Cardiac muscle cell (in vitro differentiated cells and primary cell): ENCODE data around the gene SNX3. TPM values are rescaled to one million over a fixed set of nuclear protein-coding genes. Genes with fewer than 3 reads are reported as not detected.
A peak's percentile ranks its signal among the peaks of the same experiment; 100 is the strongest.

ENCODE experiments used
- DNase-seq, 2 donors: peaks; one replicate each; pipeline versions ENCODE4 v3.0.0 to v3.0.0-alpha.2; 2010 to 2017; ENCODE audit warnings: low read depth in 1 of 2, low spot score in 1 of 2
- H3K27ac ChIP-seq: fragments of 200-600 bp; sonication (generic); 2 replicates; pipeline ENCODE4 v1.5.1; 2016
- H3K27me3 ChIP-seq: fragments of 200-600 bp; sonication (generic); 2 replicates; pipeline ENCODE4 v1.6.0; 2016; ENCODE audit warnings: control low read depth
- H3K36me3 ChIP-seq: fragments of 200-600 bp; sonication (generic); 2 replicates; pipeline ENCODE4 v1.5.1; 2016; ENCODE audit warnings: control low read depth
- H3K4me1 ChIP-seq: fragments of 200-600 bp; sonication (generic); 2 replicates; pipeline ENCODE4 v1.8.1; 2017; ENCODE audit warnings: low read depth, mild to moderate bottlenecking, mixed run types
- H3K4me3 ChIP-seq: fragments of 200-600 bp; sonication (generic); 2 replicates; pipeline ENCODE4 v1.5.1; 2016; ENCODE audit warnings: mild to moderate bottlenecking
- H3K9me3 ChIP-seq: fragments of 200-600 bp; sonication (generic); 2 replicates; pipeline ENCODE4 v1.5.1; 2017; ENCODE audit warnings: low read depth, mild to moderate bottlenecking, control low read depth
- CTCF ChIP-seq: IDR thresholded peaks from 2 replicates; pipeline ENCODE4 v1.5.1; 2012; ENCODE audit warnings: low read depth, mild to moderate bottlenecking, low read length
- polyA plus RNA-seq: library from polyadenylated mRNA; unstranded; fragments of >200 nt; fragmentation: Nextera tagmentation; extraction: Ambion mirVana; gene quantifications from 2 replicates; pipeline ENCODE4 v1.2.1, GENCODE V29; 2016
- total RNA-seq: library from RNA; depleted of rRNA; stranded (reverse); fragments of >200 nt; gene quantifications from 2 replicates; pipeline ENCODE4 v1.2.3, GENCODE V29; 2016

Gene SNX3
- total and polyA plus RNA-seq, 2 experiments from 2014 or later: 190 to 402 TPM

- peaks cover 38% of the 10 kb centered on the region for H3K4me1 ChIP-seq
- H3K4me3 ChIP-seq: no peak overlapping the region
- no peak for DNase-seq
- H3K9me3 ChIP-seq: no peaks in the 10 kb centered on the region
- no peaks in the 10 kb centered on the region for H3K27me3 ChIP-seq
- H3K27ac ChIP-seq: no peak overlapping the region
- TF ChIP-seq CTCF: no peak
- no peaks in the 10 kb centered on the region for H3K36me3 ChIP-seq
Observed at GRCh38 chr6:108254433-108255410, 6.1 kb downstream of the SNX3 start.

GRCh38 chr6:108253241-108253640 is 7.6 kb downstream of the SNX3 start:
- H3K9me3 ChIP-seq: no peaks in the 10 kb centered on the region
- no peak for TF ChIP-seq CTCF
- no peak overlapping the region for H3K4me3 ChIP-seq
- H3K27ac ChIP-seq: no peak overlapping the region
- peaks cover 34% of the 10 kb centered on the region for H3K4me1 ChIP-seq
- no peak for DNase-seq
- no peaks in the 10 kb centered on the region for H3K36me3 ChIP-seq
- H3K27me3 ChIP-seq: no peaks in the 10 kb centered on the region

GRCh38 chr6:108252055-108252454 is 8.8 kb downstream of the SNX3 start:
- Histone ChIP-seq H3K9me3 (no peaks in the 10 kb centered on the region), H3K27ac (no peak overlapping the region), H3K27me3 (no peaks in the 10 kb centered on the region), H3K4me1 (peaks cover 34% of the 10 kb centered on the region), H3K4me3 (no peak overlapping the region), H3K36me3 (no peaks in the 10 kb centered on the region)
- DNase-seq: no peak
- no peak for TF ChIP-seq CTCF

- Histone ChIP-seq H3K27me3 (no peaks in the 10 kb centered on the region), H3K36me3 (no peaks in the 10 kb centered on the region), H3K4me3 (no peak overlapping the region), H3K4me1 (peaks cover 26% of the 10 kb centered on the region), H3K9me3 (no peaks in the 10 kb centered on the region), H3K27ac (peak overlapping the region; percentile 42)
- TF ChIP-seq CTCF: no peak
- DNase-seq: no peak
Observed at GRCh38 chr6:108251252-108251651, 9.6 kb downstream of the SNX3 start.

GRCh38 chr6:108250240-108250866 is 10.5 kb downstream of the SNX3 start:
- no peaks in the 10 kb centered on the region for H3K36me3 ChIP-seq
- no peak overlapping the region for H3K27ac ChIP-seq
- H3K9me3 ChIP-seq: no peaks in the 10 kb centered on the region
- H3K27me3 ChIP-seq: no peaks in the 10 kb centered on the region
- TF ChIP-seq CTCF: peak; percentile 31
- H3K4me3 ChIP-seq: no peak overlapping the region
- peaks cover 24% of the 10 kb centered on the region for H3K4me1 ChIP-seq
- DNase-seq: peak in 1 of 2 donors; percentile 27
